Vagina (tissue), 2 donors: ENCODE measurements around the gene DKC1. TPM values are rescaled to one million over a fixed set of nuclear protein-coding genes. Genes with fewer than 3 reads are reported as not detected.

Source experiments
- DNase-seq, 2 donors: peaks; one replicate each; pipeline ENCODE4 v3.0.0-alpha.2; 2017; ENCODE audit errors: extremely low spot score in 2 of 2
- H3K27ac ChIP-seq: fragments of 200-600 bp; sonication (generic); one replicate; pipeline ENCODE4 v1.5.1; 2019
- H3K27me3 ChIP-seq: fragments of 200-600 bp; sonication (generic); one replicate; pipeline ENCODE4 v1.5.1; 2019
- H3K36me3 ChIP-seq, 2 donors: fragments of 200-600 bp; sonication (generic); one replicate each; pipeline ENCODE4 v1.5.1; 2017 to 2019
- H3K4me1 ChIP-seq: fragments of 200-600 bp; sonication (generic); one replicate; pipeline ENCODE4 v1.5.1; 2019
- H3K4me3 ChIP-seq, 2 donors: fragments of 200-600 bp; sonication (generic); 1 replicate in 1 of 2; 2 replicates in 1 of 2; pipeline ENCODE4 v1.5.1; 2016 to 2019
- H3K9me3 ChIP-seq: fragments of 200-600 bp; sonication (generic); one replicate; pipeline ENCODE4 v1.5.1; 2019
- CTCF ChIP-seq, 3 experiments: fragments of 450-650 bp in 2 of 3; fragments of 200-600 bp in 1 of 3; sonication (generic) in 1 of 3; IDR thresholded peaks; one replicate each; pipeline ENCODE4 v1.5.1; 2017 to 2019; ENCODE audit warnings: antibody characterized with exemption in 3 of 3, mild to moderate bottlenecking in 2 of 3, moderate library complexity in 2 of 3
- POLR2A ChIP-seq, 2 donors: fragments of 450-650 bp; IDR thresholded peaks; one replicate each; pipeline ENCODE4 v1.6.1; 2017; ENCODE audit warnings: antibody characterized with exemption in 2 of 2, mild to moderate bottlenecking in 2 of 2, moderate library complexity in 2 of 2
- POLR2AphosphoS5 ChIP-seq, 2 donors: sonication (generic); formaldehyde crosslinking; IDR thresholded peaks; one replicate each; pipeline ENCODE4 v1.9.0; 2017; ENCODE audit warnings: antibody characterized with exemption in 2 of 2, mild to moderate bottlenecking in 2 of 2, low read depth in 1 of 2; ENCODE audit not compliant: insufficient read depth in 1 of 2
- intact Hi-C: fragments of 100-400 bp; cut with DNase I; formaldehyde crosslinking; loops from one replicate; pipeline ENCODE4 v1.15.1; 2023
- total RNA-seq: library from RNA; depleted of rRNA; stranded (reverse); fragments of >200 nt; gene quantifications from one replicate; pipeline ENCODE4 v1.2.3, GENCODE V29; 2016

The DKC1 gene
- total RNA-seq, 1 donor from 2014 or later = 22.8 TPM

DNA sequence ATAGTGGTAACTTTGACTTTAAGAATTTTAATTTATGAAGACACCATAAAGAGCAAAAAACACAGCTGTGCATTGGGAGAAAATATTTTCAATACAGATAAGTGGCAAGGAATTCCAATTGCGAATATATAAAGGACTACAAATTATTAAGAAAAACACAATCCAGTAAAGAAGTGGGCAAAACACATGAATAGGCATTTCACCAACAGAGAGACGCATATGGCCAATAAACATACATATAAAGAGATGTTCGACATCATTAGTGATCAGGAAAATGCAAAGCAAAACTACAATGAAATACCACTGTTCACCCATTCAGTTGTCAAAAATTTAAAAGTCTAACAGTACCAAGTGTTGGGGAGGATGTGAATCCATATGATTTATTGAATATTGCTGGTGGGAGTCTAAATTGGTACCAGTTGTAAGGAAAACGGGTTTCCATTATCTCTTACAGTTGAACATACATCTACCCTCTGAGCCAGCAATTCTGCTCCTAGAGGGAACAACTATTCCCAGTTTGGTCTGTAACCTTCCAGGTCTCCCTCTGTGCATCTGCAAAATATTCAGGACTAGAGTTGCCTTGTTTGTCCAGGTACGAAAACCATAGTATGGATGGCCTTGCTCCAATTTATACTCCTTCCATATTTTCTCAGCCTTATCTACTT lies 44.3 kb downstream of the DKC1 start:
- Histone ChIP-seq H3K4me1 (peaks cover 15% of the 10 kb centered on the region), H3K27ac (no peak overlapping the region), H3K36me3 (no peaks in the 10 kb centered on the region), H3K27me3 (no peaks in the 10 kb centered on the region), H3K4me3 (no peak overlapping the region), H3K9me3 (no peaks in the 10 kb centered on the region)
- no peak for DNase-seq
- intact Hi-C loops = no loop called here
- TF ChIP-seq POLR2AphosphoS5 (IDR thresholded peaks at IDR 0.05; ENCODE audit: insufficient read depth in 1 of 2, low read depth in 1 of 2) (no peak), CTCF (IDR thresholded peaks at IDR 0.05) (no peak), POLR2A (IDR thresholded peaks at IDR 0.05) (no peak)

DNA sequence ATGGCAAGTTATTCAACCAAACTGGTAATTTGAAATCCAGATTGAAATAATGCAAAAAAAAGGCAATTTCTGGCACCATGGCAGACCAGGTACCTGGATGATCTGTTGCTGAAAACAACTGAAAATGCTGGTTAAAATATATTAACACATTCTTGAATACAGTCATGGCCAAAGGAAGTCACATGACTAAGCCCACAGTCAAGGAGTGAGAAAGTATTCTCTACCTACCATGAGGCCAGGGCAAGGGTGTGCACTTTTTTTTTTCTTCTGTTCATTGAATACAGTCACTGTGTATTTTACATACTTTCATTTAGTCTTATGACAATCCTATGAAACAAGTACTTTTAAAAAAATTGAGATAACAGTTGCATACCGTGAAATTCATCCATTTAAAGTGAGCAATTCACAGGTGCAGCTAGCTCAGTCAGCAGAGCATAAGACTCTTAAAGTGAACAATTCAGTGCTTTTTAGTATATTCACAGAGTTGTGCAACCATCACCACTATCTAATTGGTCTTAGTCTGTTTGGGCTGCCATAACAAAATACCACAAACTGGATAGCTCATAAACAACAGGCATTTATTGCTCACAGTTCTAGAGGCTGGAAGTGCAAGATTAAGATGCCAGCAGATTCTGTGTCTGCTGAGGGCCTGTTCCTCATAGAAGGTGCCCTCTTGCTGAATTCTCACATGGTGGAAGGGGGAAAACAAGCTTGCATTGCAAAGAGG lies 47.4 kb downstream of the DKC1 start:
- Histone ChIP-seq H3K4me1 (peaks cover 6% of the 10 kb centered on the region), H3K27ac (no peak overlapping the region), H3K36me3 (no peaks in the 10 kb centered on the region), H3K4me3 (no peak overlapping the region), H3K9me3 (no peaks in the 10 kb centered on the region), H3K27me3 (no peaks in the 10 kb centered on the region)
- TF ChIP-seq POLR2A (IDR thresholded peaks at IDR 0.05) (no peak), POLR2AphosphoS5 (IDR thresholded peaks at IDR 0.05; ENCODE audit: insufficient read depth in 1 of 2, low read depth in 1 of 2) (no peak), CTCF (IDR thresholded peaks at IDR 0.05) (no peak)
- no peak for DNase-seq
- intact Hi-C loops = no loop called here

- no peaks in the 10 kb centered on the region for H3K9me3 ChIP-seq
- no peak for TF ChIP-seq POLR2A (IDR thresholded peaks at IDR 0.05)
- TF ChIP-seq CTCF (IDR thresholded peaks at IDR 0.05) = no peak
- TF ChIP-seq POLR2AphosphoS5 (IDR thresholded peaks at IDR 0.05; ENCODE audit: insufficient read depth in 1 of 2, low read depth in 1 of 2) = no peak
- no peak overlapping the region for H3K4me3 ChIP-seq
- H3K27ac ChIP-seq = no peak overlapping the region
- intact Hi-C loops = no loop called here
- H3K36me3 ChIP-seq = no peaks in the 10 kb centered on the region
- no peaks in the 10 kb centered on the region for H3K4me1 ChIP-seq
- no peak for DNase-seq
- no peaks in the 10 kb centered on the region for H3K27me3 ChIP-seq
Observed at GRCh38 chrX:154812341-154813101, 49.9 kb downstream of the DKC1 start.

DNA sequence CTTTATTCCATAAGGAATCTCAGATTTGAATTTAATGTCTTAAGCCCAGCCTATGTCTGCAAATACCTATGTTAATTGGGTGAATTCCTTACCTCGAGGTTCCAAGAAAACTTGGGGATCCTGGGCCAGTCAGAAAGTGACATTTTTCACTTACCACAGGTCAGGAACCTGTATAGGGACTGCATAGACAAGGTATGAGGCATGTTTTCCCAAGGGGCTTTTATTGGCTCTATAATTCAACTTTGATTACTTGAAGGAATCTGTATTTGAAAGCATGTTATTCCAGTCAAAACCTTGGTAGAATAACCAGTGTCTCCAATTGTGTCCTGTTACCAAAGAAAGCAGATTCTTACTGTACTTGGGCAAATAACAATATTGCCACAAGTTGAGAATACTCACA lies 51.1 kb downstream of the DKC1 start:
- H3K4me3 ChIP-seq = no peak overlapping the region
- no peaks in the 10 kb centered on the region for H3K36me3 ChIP-seq
- no peaks in the 10 kb centered on the region for H3K4me1 ChIP-seq
- H3K27ac ChIP-seq = no peak overlapping the region
- no peaks in the 10 kb centered on the region for H3K27me3 ChIP-seq
- DNase-seq = no peak
- no peaks in the 10 kb centered on the region for H3K9me3 ChIP-seq
- intact Hi-C loops = no loop called here
- TF ChIP-seq POLR2A (IDR thresholded peaks at IDR 0.05) (no peak), POLR2AphosphoS5 (IDR thresholded peaks at IDR 0.05; ENCODE audit: insufficient read depth in 1 of 2, low read depth in 1 of 2) (no peak), CTCF (IDR thresholded peaks at IDR 0.05) (no peak)
